NCI-H526 treated with DMSO at 0.1 percent for 48 hours (cell line): Measurements from ENCODE around the gene COIL.
"Not testable (repeated sequence)": the region's sequence is repeated elsewhere in the genome, so short reads cannot be mapped to it uniquely, and the experiment has no call there.

ENCODE experiments used
- DNase-seq: peaks from one replicate; lab custom pipeline; 2025; lab: John Stamatoyannopoulos, UW

The COIL gene

DNA sequence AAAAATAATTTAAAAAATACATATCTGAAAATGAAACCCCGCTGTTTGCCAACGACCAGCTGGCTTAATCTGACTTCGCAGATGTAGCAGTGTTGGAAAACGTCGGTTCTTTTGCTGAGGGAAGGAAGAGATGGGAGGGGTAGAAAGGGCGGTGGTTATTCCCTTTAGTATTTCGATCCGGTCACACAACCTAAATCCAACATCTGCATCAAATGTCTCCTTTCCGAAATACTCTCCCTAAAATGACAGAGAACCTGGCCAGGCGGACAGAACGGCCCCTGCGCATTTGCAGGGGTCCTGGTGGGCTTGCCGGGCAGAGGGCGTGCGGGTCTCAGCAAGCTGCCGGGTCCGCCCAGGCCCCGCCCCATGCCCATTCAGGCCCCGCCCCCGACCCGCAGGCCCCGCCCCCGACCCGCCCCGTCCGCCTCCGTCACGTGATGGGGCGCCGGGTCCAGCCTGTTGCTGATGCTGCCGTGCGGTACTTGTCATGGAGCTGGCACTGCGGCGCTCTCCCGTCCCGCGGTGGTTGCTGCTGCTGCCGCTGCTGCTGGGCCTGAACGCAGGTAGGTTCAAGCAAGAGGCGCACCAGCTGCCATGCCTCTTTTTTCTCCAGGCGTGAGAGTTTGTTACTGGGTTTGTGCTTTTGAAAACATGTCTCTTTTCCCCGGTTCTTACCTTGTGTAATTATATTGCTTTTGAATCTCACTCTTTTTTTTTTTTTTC lies 17.0 kb upstream of the COIL start, which contains the start of gene SCPEP1:
Gene SCPEP1, plus strand, starts transcription at position 459 of the 723 bp plus-strand sequence. Its CDS starts 29 bp downstream, at position 488.
- peak; percentile 70 for DNase-seq

DNA sequence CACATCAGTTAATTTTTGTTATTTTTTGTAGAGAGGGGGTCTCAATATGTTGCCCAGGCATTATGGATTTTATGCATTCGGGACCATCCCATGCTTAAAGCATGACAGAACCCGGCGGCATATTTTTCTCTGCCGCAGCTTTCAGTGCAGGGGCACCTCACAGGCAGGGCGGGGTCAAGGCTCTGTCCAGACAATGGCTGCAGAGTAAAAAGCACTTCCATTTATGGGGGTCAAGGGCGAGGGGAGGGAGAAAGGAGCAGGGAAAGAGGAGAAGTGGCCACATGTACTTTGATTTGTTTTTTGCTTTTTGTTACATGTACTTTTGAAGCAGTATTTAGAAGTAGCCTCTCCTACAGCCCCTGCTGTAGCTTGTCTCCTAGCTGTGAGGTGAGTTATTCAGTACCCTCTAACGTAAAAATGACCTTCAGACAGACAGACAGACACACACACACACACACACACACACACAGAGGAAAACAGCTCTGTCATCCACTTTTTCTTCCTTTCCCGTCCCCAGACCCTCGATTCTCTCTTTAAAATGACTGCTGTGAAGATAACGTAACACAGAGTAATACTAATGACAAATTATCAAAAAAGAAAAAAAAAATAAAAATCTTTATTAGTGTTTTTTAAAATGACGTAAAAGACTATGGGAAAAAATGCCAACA lies 16.2 kb upstream of the COIL start:
- no peak for DNase-seq

DNA sequence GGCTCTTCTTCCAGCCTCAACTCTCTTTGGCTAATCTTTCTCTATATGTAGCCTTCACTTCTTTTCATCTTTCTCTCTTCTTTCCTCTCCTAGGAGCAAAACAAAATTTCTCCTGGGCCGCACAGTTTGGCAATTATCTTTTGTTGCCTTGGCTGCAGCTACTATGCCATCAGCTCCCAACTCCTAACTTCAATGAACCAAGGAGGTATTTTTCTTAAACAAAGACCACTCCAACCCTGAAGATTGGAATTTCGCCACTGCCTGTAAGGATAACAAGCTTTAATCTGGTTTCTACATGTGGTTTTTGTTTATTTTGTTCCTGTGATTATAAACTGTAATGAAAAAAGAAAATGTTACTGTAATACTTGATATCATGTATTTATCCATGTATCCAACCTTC lies 14.8 kb upstream of the COIL start:
- DNase-seq: no peak

DNA sequence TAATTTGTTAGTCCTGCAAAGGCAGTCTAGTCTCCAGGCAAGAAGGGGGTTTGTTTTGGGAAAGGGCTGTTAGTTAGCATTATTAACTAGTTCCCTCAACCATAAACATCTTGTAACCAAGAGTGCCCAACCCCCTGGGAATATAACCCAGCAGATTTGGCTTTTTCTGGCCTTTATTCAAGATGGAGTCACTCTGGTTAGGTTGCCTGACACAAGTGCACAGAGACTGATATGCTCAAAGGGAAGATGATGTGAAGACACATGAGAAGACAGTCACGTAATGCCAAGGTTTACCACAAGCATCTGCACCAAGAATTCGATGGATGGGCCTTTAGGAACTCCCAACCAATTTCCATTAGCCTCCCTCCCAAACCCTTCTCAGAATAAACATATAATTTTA lies 13.2 kb upstream of the COIL start:
- no peak for DNase-seq

DNA sequence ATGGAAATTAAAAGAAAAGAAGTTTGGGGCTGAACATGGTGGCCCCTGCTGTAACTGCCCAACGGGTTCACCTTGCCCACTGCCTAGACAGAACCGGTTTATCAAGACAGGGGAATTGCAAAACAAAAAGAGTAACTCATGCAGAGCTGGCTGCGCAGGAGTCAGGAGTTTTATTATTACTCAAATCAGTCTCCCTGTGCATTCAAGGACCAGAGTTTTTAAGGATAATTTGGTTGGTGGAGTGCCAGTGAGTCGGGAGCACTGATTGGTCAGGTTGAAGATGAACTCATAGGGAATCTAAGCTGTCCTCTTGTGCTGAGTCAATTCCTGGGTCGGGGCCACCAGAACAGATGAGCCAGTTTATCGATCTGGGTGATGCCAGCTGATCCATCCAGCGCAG lies 12.7 kb upstream of the COIL start:
- DNase-seq: no peak

DNA sequence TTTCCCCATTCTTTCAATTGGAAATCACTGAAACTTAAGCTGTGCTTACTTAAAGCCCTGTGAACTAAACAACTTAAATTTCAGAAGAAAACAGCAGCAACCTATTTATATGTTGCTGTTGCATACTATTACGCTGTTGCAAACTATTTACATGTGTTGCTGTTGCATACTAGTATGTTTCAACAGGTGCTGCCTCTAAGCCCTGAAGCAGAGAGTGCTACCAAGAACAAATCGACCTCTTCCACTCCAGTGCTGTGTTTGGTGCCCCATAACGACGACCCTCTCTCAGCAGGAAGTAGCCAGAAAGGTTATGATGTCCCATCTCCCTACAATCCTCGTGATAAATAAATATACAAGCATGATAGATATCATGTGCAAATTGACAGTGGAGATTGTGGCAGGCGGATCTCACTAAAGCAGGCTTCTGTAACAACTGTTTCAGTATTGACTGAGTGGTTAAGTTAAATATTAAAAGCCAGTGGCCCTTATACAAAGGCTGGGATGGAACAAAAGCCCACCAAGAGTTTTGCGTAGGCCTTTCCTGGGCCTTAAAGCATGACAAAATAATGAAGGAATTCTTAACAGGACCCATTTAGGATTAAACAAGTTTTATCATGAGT lies 11.4 kb upstream of the COIL start:
- DNase-seq: no peak

DNA sequence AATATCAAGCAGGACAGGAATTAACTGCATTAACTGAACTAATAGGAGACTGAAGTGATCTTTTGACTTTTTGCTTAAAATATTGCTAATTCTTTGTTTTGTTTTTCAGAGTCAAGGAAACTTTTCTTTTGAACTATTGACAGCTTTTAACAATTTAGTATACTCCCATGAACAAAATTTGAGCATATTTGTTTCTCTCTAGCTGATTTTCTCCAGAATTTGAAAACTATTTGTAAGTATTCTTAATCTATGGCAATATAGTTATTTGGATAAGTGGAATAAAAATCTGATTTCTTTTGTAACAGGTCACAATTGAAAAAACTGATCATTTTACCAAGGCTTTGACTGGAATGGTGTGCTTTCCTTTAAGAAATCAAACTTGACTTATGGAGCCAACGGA lies 10.1 kb upstream of the COIL start:
- no peak for DNase-seq

DNA sequence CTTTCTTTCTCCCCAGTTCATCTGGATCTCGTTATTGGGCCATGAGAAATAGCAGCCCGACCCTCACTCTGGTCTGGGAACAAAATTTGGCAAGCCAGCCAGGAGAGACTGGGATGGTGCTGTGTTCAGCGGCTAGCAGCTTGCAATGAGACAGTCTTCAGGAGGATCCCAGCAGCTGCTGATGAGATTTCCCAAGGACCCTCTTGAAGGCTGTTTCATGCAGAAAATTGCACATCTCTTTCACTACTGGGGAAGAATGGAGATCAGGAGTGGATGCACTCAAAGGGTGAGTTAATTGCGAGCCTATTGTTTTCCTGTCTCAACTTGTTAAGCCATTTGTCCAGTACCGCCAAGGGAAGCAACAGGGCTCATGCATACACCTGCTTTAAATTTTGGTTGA lies 5.5 kb upstream of the COIL start:
- DNase-seq: no peak

DNA sequence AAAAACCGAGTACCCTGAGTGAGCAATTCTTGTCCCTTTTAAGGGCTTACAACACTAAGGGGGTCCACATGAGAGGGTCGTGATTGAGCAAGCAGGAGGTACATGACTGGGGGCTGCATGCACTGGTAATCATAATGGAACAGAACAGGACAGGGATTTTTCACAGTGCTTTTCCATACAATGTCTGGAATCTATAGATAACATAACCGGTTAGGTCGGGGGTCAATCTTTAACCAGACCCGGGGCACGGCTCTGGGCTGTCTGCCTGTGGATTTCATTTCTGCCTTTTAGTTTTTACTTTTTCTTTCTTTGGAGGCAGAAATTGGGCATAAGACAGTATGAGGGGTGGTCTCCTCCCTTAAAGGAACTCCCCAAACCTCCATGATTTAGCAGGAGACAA lies 4.8 kb upstream of the COIL start:
- DNase-seq: not testable (repeated sequence)

DNA sequence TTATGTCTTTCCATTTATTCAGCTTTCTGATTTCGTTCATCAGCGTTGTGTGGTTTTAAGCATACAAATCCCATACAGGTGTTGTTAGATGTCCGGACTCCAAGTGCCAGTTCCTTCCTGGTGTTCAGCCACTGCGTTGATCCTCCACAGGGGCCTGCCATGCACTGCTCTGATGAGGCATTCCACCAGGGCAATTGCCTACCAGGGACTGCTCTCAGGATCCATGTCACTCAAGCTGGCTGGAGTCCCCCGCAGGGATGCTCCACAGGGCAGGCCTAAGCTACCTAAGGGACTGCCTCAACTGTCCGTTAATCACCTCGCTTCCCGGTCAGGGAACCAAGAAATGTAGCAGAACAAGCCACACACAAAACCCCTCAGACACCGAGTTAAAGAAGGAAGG lies 4.4 kb upstream of the COIL start:
- DNase-seq: not testable (repeated sequence)

DNA sequence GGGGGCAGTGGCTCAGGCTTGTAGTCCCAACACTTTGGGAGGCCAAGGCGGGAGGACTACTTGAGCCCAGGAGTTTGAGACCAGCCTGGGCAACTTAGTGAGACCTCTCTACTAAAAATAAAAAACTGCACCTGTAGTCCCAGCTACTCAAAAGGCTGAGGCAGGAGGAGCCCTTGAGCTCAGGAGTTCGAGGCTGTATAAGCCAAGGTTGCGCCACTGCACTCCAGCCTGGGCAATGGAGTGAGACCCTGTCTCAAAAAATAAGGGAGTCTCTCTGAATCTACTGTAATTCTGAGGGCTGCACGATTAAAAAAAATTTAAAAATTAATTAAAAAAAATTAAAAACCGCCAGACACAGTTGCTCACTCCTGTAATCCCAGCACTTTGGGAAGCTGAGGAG lies 3.9 kb downstream of the COIL start:
- no peak for DNase-seq

DNA sequence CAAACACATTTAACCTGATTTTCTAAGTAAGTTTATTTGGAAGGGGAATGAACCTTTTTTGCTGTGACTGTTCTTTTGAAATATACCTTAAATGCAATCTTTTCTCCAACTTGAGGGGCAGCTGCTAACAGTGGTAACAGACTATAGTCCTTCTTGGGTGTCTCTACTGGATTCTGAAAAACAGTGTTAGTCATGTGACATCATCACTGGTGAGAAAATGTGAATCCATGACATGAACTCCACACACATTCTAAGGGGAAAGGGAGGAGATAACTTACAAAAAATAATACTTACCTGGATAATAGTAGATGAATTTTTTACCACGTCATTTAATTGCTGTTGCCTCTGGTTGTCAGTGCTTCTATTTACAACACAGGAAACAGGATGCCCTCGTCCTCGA lies 11.3 kb downstream of the COIL start:
- DNase-seq: no peak

DNA sequence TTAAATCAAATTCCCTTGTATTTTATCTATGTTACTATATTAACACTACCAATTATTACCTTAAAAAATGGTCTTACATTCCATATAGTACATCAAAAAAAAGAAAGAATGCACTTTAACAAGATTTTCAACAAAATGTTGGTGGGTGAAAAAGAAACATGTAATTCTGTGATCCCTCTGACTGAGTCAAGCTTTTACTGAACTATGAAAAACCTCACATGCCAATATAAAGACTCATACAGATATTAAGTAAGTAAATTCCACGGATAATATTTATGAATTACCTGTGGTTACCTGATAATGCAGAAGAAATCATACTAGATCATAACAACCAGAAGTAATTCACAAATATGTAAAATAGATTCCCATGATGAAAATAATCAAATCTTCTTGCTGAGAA lies 12.4 kb downstream of the COIL start:
- DNase-seq: no peak

DNA sequence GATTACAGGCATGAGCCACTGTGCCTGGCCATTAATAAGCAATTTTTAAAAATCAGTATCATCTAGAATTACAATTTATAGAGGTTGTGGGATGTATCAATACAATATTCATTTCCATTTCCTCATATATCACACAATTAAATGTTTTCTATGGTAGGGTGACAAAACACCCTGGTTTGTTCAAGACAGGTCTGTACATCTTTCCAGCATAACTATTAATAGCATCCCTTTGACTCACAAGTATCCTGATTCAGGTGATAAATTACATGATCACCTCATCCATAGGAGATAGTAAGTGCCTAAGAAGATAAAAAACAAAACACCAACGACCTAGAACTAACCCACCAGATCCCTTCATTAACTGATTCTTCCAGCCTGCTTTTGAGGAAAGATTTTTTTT lies 13.1 kb downstream of the COIL start:
- no peak for DNase-seq

DNA sequence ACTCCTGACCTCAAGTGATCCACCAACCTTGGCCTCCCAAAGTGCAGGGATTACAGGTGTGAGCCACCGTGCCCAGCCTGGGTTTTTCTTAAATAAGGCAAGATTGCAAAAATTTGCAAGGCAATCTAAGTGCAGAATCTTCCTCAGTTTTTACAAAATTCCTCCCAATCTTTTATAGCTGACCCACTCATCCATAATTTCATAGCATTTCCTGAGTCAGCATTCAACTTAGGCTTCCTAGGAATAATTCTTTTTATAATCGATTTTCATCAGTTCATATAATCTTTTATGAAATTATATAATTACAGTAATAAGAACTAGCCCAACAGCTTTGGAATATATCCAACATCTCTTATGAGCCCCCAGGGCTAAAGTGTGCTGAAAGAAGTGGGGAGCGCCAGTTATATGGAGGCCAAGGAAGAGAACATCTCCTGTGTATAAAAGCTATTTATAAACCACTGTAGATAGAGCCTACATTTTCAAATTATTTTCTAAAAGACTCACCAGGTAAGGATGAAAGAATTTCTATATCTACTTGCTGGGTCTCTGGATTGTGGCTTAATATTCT lies 14.8 kb downstream of the COIL start:
- DNase-seq: no peak

DNA sequence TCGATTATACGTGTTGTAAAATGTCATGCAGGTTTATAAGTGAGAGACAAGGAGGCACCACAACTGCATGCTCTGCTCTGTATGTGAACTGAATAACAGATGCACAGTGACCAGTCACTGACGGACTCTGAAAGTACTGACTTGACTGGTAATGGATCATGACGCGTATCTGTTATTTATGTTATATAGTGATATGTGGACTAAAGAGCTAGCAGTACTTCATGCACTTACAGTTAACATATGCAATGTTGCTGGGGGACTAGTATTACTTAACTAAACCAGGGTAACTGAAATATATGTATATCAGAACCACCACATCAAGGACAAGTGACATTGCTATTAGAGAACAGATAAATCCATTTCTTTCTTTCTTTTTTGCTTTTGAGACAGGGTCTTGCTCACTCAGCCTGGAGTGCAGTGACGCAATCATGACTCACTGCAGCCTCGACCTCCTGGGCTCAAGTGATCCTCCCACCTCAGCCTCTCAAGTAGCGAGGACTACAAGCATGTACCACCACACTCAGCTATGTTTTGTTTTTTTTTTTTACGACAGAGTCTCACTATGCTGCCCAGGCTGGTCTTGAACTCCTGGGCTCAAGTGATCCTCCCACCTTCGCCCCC lies 17.2 kb downstream of the COIL start:
- no peak for DNase-seq

DNA sequence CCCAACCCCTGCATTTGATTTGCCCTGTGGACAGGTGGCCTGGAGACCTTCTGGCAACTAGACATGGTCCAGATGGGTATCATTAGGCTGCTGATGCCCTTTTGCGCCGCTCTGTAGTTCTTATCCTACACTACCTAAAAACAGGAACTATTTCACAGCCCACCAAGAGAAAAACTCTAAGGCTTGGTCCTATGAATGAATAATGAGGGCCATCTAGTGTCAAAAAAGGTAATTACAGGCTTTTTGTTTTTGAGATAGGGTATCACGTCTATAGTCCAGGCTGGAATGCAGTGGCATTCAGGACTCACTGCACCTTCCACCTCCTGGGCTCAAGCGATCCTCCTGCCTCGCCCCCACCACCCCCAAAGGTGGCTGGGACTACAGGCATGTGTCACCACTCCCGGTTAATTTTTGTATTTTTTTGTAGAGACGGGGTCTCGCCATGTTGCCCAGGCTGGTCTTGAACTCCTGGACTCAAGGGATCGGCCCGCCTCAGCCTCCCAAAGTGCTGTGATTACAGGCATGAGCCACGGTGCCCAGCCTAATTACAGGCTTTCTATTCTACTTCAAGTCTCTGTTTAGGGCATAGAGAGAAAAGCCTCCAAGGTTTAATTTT lies 20.9 kb downstream of the COIL start:
- DNase-seq: peak; percentile 37

DNA sequence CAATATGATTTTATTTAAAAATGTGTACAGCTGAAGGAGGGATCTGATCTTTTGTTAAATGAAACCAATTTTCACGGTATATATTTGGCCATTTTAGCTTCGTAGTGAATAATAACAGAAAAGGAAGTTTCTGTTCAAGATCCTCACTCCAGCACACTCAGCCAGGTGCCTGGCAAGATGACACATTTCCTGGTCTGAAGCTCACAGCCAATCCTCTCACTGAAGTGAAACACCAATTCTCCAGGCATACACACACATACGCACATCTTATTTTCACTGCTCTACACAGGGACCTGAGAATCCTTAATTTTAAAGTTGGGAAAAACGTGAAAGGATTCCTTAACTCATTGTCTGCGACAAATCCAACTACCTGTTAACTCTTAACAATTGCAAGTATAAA lies 22.6 kb downstream of the COIL start:
- DNase-seq: not testable (repeated sequence)

DNA sequence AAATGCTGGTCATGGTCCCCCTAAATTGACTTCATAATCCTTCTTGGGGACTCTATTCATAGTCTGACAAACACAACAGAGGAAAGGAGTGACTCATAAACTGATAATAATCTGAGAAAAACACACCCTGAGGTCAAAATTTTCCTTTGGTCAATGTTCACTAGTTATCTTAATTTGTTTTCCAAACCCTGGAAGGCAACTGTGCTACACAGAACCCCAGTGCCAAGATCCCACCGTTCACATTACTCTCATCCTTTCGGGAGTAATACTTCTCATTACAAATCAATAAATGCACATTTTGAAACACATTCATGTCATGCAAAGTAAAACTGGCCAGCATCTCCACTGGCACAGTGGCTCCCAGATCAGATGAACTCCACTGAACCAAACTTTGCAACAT lies 23.2 kb downstream of the COIL start:
- DNase-seq: no peak

DNA sequence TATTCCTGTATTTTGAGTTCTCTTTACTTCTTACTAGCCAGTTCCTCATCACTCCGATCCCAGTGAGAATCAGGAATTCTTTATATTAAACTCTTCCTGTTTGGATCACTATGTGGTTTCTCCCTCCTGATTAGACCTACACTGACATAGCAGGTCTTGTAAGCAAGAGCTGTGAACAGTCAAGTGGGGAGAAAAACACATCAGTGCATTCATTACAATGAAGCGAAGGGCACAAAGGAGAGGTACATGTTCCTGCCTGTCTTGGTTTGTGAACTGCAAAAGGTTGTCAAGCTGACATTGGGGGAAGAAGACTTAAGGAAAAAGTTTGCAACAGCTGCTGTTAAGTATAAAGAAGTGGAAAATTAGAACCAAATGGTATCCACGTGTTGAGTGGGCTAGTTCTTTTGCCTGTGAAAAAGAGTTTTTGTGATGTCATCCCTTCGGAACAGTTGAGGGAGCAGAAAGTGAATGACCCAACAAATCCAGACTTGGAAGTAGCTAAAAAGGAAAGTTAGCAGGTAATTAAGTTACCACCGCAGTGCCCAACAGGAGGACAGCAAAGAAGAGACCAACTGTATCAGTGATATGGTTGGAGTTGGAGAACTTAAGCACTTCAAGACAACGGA lies 24.0 kb downstream of the COIL start:
- no peak for DNase-seq

DNA sequence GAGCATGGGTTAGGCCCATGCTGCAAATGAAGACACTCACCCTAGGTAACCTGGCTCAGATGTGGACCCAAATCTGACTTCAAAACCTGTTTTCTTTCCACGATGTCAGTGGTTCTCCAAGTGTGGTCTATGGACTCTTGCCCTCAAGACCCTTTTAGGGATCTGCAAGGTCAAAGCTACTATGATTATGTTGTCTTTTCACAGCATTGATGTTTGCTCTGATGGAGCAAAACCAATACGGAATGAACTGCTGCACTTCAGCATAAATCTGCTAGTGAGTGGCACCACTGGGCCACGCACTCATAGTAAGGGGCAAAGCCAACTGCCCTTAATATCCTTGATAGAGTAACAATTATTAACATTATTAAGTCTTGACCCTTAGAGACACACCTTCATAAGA lies 25.4 kb downstream of the COIL start:
- no peak for DNase-seq

DNA sequence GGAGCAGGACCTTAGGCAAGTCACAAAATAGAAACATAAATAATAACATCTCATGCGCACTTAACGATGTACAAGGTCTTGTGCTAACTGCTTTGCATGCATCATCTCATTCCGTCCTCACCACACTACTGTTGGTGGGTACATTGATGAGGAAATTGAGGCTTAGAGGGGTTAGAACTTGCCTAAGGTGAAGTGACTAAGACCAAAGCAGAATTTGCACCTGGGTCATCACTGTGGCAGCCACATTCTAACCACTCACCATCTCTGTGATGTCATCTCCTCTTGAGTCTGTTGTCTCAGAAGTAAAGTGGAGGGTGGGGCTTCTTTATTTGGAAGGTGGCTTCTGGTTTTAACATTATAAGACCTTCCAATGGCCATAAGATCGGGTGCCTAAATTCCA lies 26.6 kb downstream of the COIL start:
- DNase-seq: no peak
